HepG2 (cell line): Measurements from ENCODE around the gene SEPTIN5. TPM values are rescaled to one million over a fixed set of nuclear protein-coding genes. Genes with fewer than 3 reads are reported as not detected.

Experiments
- ATAC-seq: fragments of 200-7000 bp; cut with Tn5 transposase; 3 replicates; pipeline ENCODE4 v1.9.1; 2020; ENCODE audit warnings: mild to moderate bottlenecking, moderate library complexity
- BruUV-seq: library from RNA; stranded (reverse); fragments of 400-500 nt; replicated peaks from 2 replicates; lab custom pipeline; 2021; lab: Mats Ljungman, UMichigan
- CTCF ChIA-PET: fragments of 300-600 bp; formaldehyde crosslinking; extraction: SDS; loops from one replicate; lab custom pipeline; 2021; ENCODE audit warnings: low total read pairs, inconsistent platforms, low intra/inter-chr PET ratio; lab: Yijun Ruan, JAX
- POLR2A ChIA-PET: fragments of 350-600 bp; sonication (Branson Sonifier 250); formaldehyde crosslinking; loops from one replicate; lab custom pipeline; 2020; ENCODE audit warnings: antibody characterized with exemption, inconsistent platforms; lab: Yijun Ruan, JAX
- DNase-seq: peaks from one replicate; pipeline ENCODE4 v3.0.0-alpha.2; 2015; ENCODE audit warnings: low spot score
- FAIRE-seq: peaks from 3 replicates; lab custom pipeline; 2011; peaks lifted over from hg19 to GRCh38; lab: Jason Lieb, UNC
- H2AFZ ChIP-seq: one replicate; pipeline ENCODE4 v1.6.1; 2011; ENCODE audit warnings: low read length, inconsistent platforms
- H3K27ac ChIP-seq: fragments of 300-600 bp; 3 replicates; pipeline ENCODE4 v1.8.0; 2011; ENCODE audit warnings: mixed run types, mild to moderate bottlenecking, mixed read lengths, low read length, inconsistent platforms; ENCODE audit not compliant: insufficient read depth; ENCODE audit errors: extremely low read length
- H3K27me3 ChIP-seq, 2 experiments: fragments of 200-600 bp in 1 of 2; 2 replicates in 1 of 2; 3 replicates in 1 of 2; pipeline versions ENCODE4 v1.6.0 to v1.8.0; 2011; ENCODE audit warnings: low read length in 2 of 2, mild to moderate bottlenecking in 2 of 2, moderate library complexity in 2 of 2, inconsistent platforms in 1 of 2; ENCODE audit not compliant: insufficient read depth in 2 of 2, control insufficient read depth in 1 of 2
- H3K36me3 ChIP-seq, 2 experiments: fragments of 200-600 bp in 1 of 2; replicated peaks in 1 of 2; 2 replicates in 1 of 2; 3 replicates in 1 of 2; pipeline versions ENCODE4 v1.5.1 to v1.8.0; 2011; ENCODE audit warnings: low read length in 2 of 2, inconsistent platforms in 1 of 2; ENCODE audit not compliant: insufficient read depth in 2 of 2, control insufficient read depth in 1 of 2
- H3K4me1 ChIP-seq: 2 replicates; pipeline ENCODE4 v1.5.1; 2012; ENCODE audit warnings: low read length, inconsistent platforms; ENCODE audit not compliant: insufficient read depth
- H3K4me2 ChIP-seq: 2 replicates; pipeline ENCODE4 v1.6.0; 2011; ENCODE audit warnings: low read depth, low read length, inconsistent platforms
- H3K4me3 ChIP-seq, 3 experiments: fragments of 200-600 bp in 1 of 3; sonication (generic), shearing (Covaris generic) in 1 of 3; replicated peaks in 1 of 3; 2 replicates each; pipeline ENCODE4 v1.5.1; 2011 to 2016; ENCODE audit warnings: low read length in 3 of 3, inconsistent platforms in 2 of 3, low read depth in 2 of 3, mild to moderate bottlenecking in 2 of 3, control low read depth in 1 of 3, mixed read lengths in 1 of 3; ENCODE audit not compliant: insufficient read depth in 1 of 3
- H3K79me2 ChIP-seq: one replicate; pipeline ENCODE4 v1.6.1; 2011; ENCODE audit warnings: low read length, inconsistent platforms; ENCODE audit not compliant: insufficient read depth
- H3K9ac ChIP-seq: 2 replicates; pipeline ENCODE4 v1.6.0; 2011; ENCODE audit warnings: mild to moderate bottlenecking, low read depth, low read length, inconsistent platforms; ENCODE audit not compliant: insufficient read depth
- H3K9me3 ChIP-seq: 2 replicates; pipeline ENCODE4 v1.5.1; 2012; ENCODE audit warnings: mild to moderate bottlenecking, low read length
- H4K20me1 ChIP-seq: 2 replicates; pipeline ENCODE4 v1.6.0; 2011; ENCODE audit warnings: inconsistent platforms, mild to moderate bottlenecking, low read length, moderate library complexity; ENCODE audit not compliant: insufficient read depth
- DMAP1 ChIP-seq: IDR thresholded peaks from 2 replicates; pipeline ENCODE4 v1.6.1; 2016
- FOSL1 ChIP-seq: sonication (generic); formaldehyde crosslinking; IDR thresholded peaks from 2 replicates; pipeline ENCODE4 v1.9.0; 2021; ENCODE audit warnings: missing genetic modification reagents, borderline replicate concordance
- MYNN ChIP-seq: sonication (generic); formaldehyde crosslinking; IDR thresholded peaks from 2 replicates; pipeline ENCODE4 v1.4.0; 2020; ENCODE audit warnings: mild to moderate bottlenecking, low read depth, missing genetic modification reagents
- NCOA2 ChIP-seq: sonication (generic); formaldehyde crosslinking; IDR thresholded peaks from 2 replicates; pipeline ENCODE4 v1.8.0; 2022; ENCODE audit warnings: inconsistent platforms
- ZHX2 ChIP-seq, 2 experiments: sonication (generic) in 1 of 2; formaldehyde crosslinking in 1 of 2; IDR thresholded peaks; 2 replicates each; pipeline versions ENCODE4 v1.6.1 to v1.9.0; 2014 to 2022; ENCODE audit warnings: antibody characterized with exemption in 1 of 2, borderline replicate concordance in 1 of 2, inconsistent platforms in 1 of 2, low read depth in 1 of 2, missing genetic modification reagents in 1 of 2
- ZNF546 ChIP-seq: sonication (generic); formaldehyde crosslinking; conservative IDR thresholded peaks from 2 replicates; pipeline ENCODE4 v1.8.1; 2023; ENCODE audit warnings: mild to moderate bottlenecking, missing genetic modification reagents
- WGBS: methylation state at CpG from one replicate; pipeline ENCODE4 v1.1.6; 2017; ENCODE audit warnings: low lambda C conversion rate; 5-methylcytosine and 5-hydroxymethylcytosine counted together
- in situ Hi-C: cut with HindIII; loops from 2 replicates; pipeline ENCODE4 v1.10.0; 2017; ENCODE audit warnings: low pct_unique_long_range_greater_than_20kb; ENCODE audit not compliant: extremely low pct_ligation_motif_present
- intact Hi-C: fragments of 100-400 bp; cut with micrococcal nuclease; formaldehyde crosslinking; loops from one replicate; pipeline ENCODE4 v1.10.0; 2022; ENCODE audit not compliant: unreplicated experiment
- polyA plus RNA-seq, 8 experiments: library from polyadenylated mRNA; depleted of rRNA in 3 of 8; stranded (reverse) in 7 of 8; unstranded in 1 of 8; fragments of >200 nt; fragmentation: Illumina TruSeq in 4 of 8; extraction: Trizol in 4 of 8; gene quantifications; 2 replicates each; pipeline versions ENCODE4 v1.2.1 to v1.2.3, GENCODE V29; 2011 to 2016; ENCODE audit warnings: low read depth in 4 of 8, missing spikeins in 1 of 8, mixed read lengths in 1 of 8; ENCODE audit not compliant: insufficient read depth in 1 of 8
- total RNA-seq, 5 experiments: library from RNA; depleted of rRNA; stranded (reverse); fragments of >200 nt; fragmentation: Illumina TruSeq; extraction: Trizol; gene quantifications; 2 replicates each; pipeline ENCODE4 v1.2.3, GENCODE V29; 2016; ENCODE audit warnings: low read depth in 1 of 5
- TF ChIP-seq, protein P1 (sequence below): sonication (generic); formaldehyde crosslinking; IDR thresholded peaks from 2 replicates; pipeline ENCODE4 v1.4.0; 2020; ENCODE audit warnings: missing genetic modification reagents
- TF ChIP-seq, protein P2 (sequence below): sonication (generic); formaldehyde crosslinking; IDR thresholded peaks from 2 replicates; pipeline ENCODE4 v1.8.1; 2023; ENCODE audit warnings: mild to moderate bottlenecking, moderate library complexity, missing genetic modification reagents
- TF ChIP-seq, protein P3 (sequence below): sonication (generic); formaldehyde crosslinking; IDR thresholded peaks from 2 replicates; pipeline ENCODE4 v1.8.0; 2022; ENCODE audit warnings: missing genetic modification reagents, mild to moderate bottlenecking, moderate library complexity, borderline replicate concordance

SEPTIN5 gene
- total and polyA plus RNA-seq, 2 of the 13 experiments (the other 11 are each of a cell fraction or from before 2014, with no cell fraction given): 0.33 TPM; not detected in 1

DNA sequence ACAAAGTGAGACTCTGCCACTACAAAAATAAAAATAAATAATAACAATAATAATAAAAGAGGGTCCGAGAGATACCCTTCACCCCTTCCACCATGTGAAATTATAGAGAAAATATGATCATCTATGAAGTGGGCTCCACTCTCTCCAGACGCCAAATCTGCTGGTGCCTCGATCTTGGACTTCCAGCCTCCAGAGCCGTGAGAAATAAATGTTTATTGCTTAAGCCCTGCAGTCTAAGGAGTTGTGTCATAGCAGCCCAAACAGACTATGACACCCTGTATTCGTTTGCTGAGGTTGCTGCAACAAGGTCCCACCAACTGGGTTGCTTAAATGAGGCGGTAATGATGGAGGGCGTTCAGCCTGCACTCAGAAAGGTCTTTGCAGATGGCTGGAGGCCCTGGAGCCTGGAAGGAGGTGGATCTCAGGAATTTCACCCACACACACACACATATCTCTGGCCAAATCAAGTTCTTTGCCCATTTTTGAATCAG, 7.6 kb upstream of the SEPTIN5 start:
- Histone ChIP-seq H3K4me3 (no peak overlapping the region), H3K9ac (no peak overlapping the region), H3K9me3 (no peaks in the 10 kb centered on the region), H3K27me3 (peaks cover 8 to 71% of the 10 kb centered on the region in 2 experiments; a peak in 4 of 5 replicates), H2AFZ (no peak overlapping the region), H3K4me1 (peaks cover 17% of the 10 kb centered on the region), H4K20me1 (no peaks in the 10 kb centered on the region), H3K79me2 (no peaks in the 10 kb centered on the region), H3K27ac (no peak overlapping the region), H3K4me2 (no peak overlapping the region), H3K36me3 (no peaks in the 10 kb centered on the region)
- DNase-seq (no peak), FAIRE-seq (no peak), ATAC-seq (no peak)
- in situ Hi-C loops (no loop called here), intact Hi-C loops (no loop called here)
- TF ChIP-seq ZNF546: no peak
- TF ChIP-seq, protein P1, sequence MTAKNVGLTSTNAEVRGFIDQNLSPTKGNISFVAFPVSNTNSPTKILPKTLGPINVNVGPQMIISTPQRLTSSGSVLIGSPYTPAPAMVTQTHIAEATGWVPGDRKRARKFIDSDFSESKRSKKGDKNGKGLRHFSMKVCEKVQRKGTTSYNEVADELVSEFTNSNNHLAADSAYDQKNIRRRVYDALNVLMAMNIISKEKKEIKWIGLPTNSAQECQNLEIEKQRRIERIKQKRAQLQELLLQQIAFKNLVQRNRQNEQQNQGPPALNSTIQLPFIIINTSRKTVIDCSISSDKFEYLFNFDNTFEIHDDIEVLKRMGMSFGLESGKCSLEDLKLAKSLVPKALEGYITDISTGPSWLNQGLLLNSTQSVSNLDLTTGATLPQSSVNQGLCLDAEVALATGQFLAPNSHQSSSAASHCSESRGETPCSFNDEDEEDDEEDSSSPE (CRISPR knock-in tag): no peak
- no peak for TF ChIP-seq NCOA2 (CRISPR knock-in tag)
- TF ChIP-seq, protein P2, sequence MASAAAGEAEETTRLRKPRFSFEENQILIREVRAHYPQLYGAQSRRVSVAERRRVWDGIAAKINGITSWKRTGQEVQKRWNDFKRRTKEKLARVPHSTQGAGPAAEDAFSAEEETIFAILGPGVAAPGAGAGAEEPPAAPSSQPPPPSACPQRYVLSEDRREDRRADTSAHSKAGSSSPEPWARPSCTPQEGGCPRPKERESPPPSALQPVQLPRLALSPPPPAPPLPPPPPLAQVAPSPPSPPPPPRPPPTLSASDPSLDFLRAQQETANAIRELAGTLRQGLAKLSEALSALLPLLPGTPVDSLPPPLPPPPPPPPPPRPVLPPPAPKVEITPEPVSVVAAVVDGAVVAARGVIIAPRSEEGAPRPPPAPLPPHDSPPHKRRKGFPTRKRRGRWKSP (CRISPR knock-in tag): no peak
- TF ChIP-seq MYNN: no peak
- no peak for TF ChIP-seq DMAP1 (CRISPR knock-in tag)
- TF ChIP-seq, protein P3, sequence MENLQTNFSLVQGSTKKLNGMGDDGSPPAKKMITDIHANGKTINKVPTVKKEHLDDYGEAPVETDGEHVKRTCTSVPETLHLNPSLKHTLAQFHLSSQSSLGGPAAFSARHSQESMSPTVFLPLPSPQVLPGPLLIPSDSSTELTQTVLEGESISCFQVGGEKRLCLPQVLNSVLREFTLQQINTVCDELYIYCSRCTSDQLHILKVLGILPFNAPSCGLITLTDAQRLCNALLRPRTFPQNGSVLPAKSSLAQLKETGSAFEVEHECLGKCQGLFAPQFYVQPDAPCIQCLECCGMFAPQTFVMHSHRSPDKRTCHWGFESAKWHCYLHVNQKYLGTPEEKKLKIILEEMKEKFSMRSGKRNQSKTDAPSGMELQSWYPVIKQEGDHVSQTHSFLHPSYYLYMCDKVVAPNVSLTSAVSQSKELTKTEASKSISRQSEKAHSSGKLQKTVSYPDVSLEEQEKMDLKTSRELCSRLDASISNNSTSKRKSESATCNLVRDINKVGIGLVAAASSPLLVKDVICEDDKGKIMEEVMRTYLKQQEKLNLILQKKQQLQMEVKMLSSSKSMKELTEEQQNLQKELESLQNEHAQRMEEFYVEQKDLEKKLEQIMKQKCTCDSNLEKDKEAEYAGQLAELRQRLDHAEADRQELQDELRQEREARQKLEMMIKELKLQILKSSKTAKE: no peak
- no peak for TF ChIP-seq FOSL1 (CRISPR knock-in tag)
- TF ChIP-seq ZHX2 (IDR thresholded peaks at IDR 0.05; ENCODE audit: low read depth): no peak
- TF ChIP-seq ZHX2 (CRISPR knock-in tag; IDR thresholded peaks at IDR 0.05; ENCODE audit: borderline replicate concordance): no peak
- 29% methylated on average over 6 of the region's 7 CpGs for WGBS
- CTCF ChIA-PET: no interaction called here
- BruUV-seq: no TSS peak
- POLR2A ChIA-PET: no interaction called here
